Ureter (tissue), 1 donor: ENCODE measurements around the gene NPHP1. TPM values are rescaled to one million over a fixed set of nuclear protein-coding genes. Genes with fewer than 3 reads are reported as not detected.

Experiments used
- total RNA-seq: library from RNA; stranded (reverse); gene quantifications from one replicate; pipeline ENCODE4 v1.2.4, GENCODE V29; 2023
- donor health status: DM: yes; HTN: yes; CAD: no.

The NPHP1 gene
- total RNA-seq, 1 donor from 2014 or later: 10.2 TPM

Other genes starting within 250 kb of the NPHP1 start
- gene MALL, start 89.2 kb downstream of the NPHP1 start, total RNA-seq: 31.6 TPM
- gene MTLN, start 7.5 kb upstream of the NPHP1 start, total RNA-seq: 61.5 TPM